Effector CD4-positive, alpha-beta T cell (primary cell): ENCODE data around the gene AQP1.
A peak's percentile ranks its signal among the peaks of the same experiment; 100 is the strongest.

Experiments
- DNase-seq: peaks from one replicate; pipeline ENCODE4 v3.0.0-alpha.2; 2020

The AQP1 gene

DNA sequence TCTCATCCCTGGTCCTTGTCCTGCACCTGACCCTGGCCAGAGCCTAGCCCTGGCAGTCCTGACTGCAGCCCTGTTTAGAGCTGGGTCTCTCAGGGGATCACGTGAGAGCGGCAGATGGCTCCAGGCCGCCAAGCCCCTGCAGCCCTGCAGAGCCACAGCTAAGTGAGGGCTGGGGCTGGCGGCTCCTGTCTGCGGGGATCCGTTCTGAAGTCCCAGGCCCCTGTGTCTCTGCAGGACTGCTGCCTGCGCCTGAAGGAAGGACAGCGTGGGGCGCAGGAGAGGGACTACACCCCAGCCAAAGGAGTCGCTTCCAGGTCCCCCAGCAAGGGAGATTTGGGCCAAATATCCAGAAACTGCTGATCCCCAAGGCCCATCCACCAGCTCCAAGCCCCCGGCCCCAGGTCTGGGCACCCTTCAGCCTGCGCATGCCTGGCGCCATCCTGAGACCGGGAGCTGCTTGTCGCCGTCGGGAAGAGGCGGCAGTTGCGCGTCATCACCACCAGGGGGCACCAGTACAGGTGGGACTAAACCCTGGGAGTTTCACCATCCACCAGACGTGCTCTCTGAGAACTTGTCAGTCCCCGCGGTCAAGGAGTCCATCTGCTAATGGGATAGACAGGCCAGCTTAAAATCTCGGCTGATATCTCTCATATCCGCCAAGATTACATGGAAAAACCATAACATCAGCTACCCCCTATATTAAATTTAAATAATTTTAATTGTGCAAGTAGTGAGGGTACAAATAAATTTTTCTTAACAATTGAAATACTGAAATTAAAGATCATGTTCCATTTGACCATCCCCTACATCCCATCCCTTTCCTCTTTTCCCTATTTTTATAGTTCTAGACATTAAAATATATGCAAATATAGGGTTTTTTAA lies 27.0 kb downstream of the AQP1 start:
- peak; percentile 34 for DNase-seq

DNA sequence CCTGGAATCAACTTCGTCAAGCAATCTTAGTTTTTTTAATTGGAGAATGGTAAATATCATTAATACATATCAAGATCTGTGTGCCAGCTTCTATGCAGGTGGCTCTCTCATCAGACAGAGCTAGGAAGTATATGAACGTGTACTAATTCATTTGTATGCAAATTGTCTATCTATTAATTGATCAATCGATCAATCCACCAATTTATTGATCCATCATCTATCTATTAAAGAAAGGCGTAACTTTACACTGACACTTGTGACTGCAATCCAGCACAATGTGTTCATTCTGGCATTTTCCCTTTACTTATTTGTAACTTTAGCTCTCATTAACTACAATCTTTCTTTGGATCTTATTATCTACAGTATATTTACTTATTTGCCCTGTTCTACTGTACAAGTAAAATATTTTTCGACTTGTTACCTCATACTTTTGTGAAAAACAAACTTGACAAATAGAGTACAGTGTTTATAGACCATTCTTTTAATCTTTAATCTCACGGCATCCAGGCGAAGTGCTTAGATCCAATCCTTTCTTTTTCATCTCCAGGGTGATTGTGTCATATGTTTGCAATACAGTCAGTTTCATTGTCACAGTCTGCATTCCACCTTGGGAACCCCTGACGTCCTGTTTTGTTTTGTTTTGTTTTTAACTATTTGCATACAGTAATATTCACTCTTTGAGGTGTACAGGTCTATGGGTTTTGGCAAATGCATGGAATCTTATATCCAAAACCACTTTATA lies 30.1 kb downstream of the AQP1 start:
- no peak for DNase-seq

DNA sequence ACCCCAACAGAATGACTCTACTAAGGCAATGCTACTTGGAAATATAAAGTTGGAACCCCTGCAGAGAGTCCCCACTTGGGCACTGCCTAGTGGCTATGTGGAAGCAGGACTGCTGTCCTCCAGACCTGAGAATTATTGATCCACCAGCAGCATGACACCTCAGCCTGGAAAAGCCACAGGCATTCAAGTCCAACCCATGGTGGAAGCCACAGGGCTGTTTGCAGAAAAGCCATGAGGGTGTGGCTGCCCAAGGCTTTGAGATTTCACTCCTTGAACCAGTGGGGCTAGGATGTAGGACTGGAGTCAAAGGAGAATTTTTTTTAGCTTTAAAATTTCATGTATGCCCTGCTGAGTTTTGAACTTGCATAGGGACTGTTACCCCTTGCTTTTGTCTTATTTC lies 38.5 kb downstream of the AQP1 start:
- DNase-seq = no peak

DNA sequence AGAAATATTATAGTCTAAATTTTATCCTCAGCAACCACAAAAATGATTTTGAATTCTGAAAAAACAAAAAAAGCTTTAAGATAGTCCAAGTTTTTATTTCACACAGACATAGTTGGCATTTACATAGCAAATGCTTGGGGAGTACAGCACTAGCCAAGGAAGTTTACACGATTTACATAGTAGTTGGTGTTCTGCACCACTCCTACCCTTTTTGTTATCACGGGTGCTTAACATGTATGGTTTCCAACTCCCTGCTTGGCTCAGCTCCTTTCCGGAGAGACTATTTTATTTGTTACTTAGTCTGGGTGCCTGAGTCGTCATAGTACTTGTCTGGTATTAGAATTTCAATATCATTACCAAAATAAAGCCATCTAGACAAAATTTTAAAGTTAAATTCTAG lies 43.3 kb downstream of the AQP1 start:
- no peak for DNase-seq

DNA sequence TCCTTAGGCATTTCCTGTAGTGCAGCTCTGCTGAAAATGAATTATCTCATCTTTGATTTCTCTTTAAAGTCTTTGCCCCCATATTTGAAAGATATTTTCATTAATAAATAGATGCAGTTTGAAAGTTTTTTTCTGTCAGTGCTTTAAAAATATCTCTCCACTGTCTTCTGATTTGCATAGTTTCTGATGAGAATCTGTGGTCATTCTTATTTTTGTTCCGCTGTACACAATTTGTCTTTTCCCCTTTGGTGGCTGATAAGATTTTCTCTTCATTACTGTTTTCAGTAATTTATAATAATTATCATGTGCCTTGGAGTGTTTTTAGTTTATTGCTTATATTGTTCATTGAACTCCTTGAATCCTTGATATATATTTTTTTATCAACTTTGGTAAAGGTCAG lies 45.1 kb downstream of the AQP1 start:
- DNase-seq = no peak

DNA sequence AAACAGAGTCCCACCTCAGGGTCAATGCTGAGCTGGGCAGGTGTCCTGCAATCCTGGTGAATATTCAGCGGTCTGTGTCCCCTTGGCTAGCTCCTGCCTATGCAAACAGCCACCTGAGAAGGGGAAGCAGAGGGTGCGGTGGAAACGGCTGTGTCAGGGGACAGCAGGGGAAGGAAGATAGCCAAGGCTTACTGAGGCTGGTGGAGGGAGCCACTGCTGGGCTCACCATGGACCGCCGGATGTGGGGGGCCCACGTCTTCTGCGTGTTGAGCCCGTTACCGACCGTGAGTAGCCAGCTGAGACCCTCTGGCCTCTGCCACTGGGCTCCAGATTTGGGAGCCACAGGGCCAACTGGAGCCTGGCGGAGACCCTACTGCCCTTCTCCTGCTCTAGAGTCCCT lies 52.2 kb downstream of the AQP1 start, which contains the start of gene GHRHR:
GHRHR (plus strand) TSS at position 112 of the 400 bp plus-strand sequence; CDS start at position 228, 116 bp downstream.
- DNase-seq = no peak

DNA sequence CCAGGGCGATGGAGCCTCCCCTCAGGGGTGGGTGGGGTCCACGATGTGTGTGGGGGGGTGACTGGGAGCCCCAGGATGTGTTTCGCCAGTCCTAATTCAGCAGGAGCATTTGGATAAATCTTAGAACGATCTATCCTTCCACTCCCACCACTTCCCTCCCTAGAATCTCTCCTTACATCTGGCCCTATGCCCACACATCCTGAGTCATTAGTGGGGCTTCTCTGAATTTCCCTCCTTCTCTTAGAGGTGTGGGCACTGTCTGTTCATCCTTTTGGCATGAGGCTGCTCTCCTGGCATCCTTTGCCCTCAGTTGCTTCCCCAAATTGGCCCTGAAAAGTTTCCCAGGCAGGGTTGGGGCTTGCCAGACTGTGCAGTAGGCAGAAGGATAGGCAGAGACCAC lies 53.7 kb downstream of the AQP1 start:
- no peak for DNase-seq

DNA sequence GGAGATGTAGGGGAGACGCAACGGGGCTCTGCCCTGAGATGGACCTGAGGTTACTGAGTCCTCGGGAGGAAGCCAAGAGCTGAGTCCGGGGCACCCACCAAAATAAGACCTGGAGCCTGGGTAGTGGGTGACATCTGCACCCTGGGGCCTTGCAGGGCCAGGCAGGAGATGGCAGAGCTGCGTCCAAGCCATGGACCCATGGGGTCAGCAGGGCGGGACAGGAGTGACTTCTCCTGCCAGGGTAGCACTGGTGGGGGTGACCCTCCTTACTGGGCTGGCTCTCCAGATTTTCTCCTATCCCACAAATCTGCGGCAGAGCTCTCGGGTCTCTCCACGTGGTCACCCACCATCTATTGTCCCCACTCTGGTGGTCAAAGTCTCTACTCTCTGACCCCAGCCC lies 54.2 kb downstream of the AQP1 start:
- no peak for DNase-seq

DNA sequence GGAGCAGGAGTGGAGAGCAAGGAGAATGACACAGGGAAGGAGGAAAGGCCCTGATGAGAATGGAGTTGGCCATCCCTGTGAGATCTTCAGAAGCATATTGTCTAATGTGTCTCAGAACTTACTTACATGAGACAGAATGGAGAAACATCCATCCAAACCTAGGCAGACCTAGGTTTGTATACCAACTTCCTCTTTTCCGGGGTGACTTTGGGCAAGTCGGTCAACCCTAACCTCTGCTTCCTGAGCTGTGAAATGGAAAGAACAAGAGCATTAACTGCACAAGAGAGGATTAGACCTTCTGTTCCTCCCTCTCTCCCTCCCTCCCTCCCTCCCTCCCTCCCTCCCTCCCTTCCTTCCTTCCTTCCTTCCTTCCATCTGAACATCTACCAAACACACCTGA lies 56.6 kb downstream of the AQP1 start:
- DNase-seq = no peak

DNA sequence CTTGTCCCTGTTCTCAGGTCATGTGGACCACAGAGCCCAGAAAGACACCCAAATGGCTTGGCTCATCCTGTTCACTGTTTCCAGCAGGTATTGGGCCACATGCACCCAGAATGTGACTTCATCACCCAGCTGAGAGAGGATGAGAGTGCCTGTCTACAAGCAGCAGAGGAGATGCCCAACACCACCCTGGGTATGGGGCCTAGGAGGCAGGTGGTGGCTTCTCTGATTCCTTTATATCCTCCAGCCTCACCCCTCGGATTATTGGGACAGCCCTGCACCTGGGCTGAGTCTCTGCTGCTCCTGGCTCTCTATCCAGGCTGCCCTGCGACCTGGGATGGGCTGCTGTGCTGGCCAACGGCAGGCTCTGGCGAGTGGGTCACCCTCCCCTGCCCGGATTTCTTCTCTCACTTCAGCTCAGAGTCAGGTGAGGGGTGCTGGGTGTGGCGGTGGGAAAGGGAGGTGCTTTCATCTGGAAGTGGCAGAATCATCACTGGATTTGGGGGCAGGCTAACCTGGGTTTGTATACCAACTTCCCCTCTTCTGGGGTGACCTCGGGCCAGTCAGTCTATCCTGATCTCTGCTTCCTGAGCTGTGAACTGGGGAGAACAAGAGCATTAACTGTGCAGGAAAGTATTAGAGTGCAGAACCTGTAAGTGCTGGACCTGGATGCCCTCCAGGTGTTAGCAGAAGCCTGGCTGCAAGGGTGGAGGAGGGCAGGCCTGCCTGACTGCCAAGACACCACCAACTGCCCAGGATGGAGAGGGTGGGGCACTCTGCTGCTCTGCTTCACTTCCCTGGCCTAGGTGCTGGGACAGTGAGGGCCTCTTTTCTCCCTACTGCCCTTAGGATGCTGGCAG lies 57.3 kb downstream of the AQP1 start:
- DNase-seq = no peak

DNA sequence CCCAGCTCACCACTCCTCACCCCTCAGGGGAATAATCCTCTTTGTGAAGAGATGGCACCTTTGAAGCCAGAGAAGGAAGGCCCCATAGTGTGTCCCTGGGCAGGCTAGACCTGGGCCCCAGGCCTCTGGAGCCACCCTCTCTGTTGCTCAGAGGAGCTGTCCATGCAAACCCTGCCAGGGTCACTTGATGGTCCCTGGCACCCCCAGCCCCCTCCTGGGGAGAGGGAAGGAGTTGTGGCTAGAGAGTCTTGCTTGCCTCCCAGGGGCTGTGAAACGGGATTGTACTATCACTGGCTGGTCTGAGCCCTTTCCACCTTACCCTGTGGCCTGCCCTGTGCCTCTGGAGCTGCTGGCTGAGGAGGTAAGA lies 57.9 kb downstream of the AQP1 start:
- no peak for DNase-seq

DNA sequence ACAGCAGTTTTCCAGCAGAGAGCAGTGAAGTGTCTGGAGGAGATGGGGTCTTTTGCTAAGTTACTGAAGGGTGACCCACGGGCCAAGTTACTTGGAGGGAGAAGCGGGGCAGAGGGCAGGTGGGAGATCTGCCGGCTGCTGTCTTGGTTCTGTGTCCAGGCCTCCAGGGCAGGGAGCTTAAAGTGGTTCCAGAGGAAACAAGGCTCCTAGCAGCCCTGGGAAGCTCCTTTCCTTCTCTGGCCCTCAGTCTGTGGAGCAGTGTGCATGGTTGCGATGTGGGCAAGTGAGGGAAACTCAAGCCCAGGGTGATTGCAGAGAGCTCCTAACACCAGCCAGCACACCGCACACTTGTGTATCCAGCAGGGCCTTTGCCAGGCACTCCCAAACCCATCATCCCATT lies 58.4 kb downstream of the AQP1 start:
- DNase-seq = no peak

DNA sequence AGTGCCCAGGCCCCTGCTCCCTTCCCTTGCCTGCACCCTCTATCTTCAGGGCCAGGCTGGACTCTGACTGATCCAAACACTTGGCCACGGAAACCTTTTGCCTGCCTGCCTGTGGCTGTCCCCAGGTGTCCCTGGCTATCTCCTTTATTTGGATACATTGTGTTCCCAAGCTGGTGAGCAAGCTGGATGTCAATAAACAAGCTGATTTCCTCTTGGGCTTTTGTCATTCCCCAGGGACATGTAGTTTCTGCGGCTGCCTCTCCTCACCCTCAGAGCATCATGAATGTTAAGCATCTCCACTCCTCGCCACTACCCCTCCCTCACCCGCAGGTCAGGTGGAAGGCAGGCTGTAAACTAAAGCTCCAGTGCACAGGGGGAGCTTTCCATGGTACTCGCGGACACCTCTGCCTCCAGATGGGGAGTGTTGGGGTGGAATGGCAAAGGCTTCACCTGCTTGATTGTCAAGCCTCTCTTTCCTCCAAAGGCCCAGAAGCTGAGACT lies 59.0 kb downstream of the AQP1 start:
- DNase-seq = no peak

DNA sequence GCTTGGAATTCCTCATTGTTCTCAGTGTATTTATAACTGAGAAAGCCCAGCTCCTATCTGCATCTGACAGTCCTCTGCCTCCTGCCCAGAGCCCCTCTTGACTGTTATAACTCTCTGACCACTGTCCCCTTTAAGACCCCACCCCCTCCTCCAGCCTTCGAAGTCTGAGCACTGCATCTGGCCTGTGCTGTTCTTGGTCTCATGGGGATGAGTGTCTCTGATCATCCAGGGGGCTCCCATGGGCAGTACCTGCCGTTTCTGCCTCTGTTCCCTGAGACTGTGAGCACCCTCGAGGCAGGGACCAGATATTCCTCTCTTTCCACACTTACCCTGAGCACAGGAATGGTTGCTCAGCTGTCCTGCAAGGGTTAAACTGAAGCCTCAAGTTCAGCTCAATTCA lies 59.8 kb downstream of the AQP1 start:
- DNase-seq = no peak

DNA sequence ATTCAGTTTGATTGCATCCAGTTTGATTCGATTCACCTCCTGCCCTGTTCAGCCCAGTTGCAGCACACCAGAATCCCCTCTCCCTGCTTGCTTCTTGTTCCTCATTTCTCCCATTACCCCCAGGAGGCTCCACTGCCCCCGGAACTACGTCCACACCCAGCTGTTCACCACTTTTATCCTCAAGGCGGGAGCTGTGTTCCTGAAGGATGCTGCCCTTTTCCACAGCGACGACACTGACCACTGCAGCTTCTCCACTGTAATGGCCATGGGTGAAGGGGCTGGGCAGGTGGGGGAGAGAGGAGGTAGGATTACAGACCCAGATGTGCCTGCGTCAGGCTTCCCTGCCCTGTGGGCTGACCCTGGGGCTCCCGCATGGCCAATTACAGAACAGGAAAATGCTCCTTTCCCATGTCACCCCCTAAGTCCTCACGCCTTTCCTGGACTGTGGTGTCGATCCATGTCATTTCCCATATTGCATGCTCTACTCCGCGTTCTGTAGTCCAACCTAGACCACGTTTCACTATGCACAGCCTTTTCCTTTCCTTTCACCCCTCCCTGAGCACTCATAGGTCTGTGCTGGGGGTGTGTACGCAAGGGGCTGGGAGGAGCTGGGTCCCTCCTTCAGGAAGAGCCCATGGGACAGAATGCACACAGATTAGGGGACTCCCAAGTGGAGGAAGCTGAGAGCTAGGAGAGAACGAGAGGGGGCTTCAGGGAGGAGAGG lies 60.3 kb downstream of the AQP1 start:
- DNase-seq = no peak

DNA sequence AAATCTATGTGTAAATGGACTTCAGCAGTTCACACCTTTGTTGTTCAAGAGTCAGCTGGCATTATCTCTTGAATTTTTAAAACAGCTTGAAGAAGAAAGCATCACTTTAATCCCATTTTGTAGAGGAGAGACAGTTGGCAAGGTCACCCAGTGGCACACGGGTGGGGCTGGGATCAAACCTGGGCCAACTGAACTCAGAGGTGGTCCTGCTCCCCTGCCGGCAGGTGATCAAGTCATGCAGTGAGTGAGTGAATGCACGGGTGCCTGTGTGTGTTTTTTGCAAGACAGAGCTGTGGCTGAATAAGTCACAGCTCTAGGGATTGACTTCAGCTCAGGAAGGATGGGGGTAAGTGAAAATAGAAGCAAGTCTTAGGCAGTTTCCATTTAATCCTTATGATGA lies 61.6 kb downstream of the AQP1 start:
- no peak for DNase-seq

DNA sequence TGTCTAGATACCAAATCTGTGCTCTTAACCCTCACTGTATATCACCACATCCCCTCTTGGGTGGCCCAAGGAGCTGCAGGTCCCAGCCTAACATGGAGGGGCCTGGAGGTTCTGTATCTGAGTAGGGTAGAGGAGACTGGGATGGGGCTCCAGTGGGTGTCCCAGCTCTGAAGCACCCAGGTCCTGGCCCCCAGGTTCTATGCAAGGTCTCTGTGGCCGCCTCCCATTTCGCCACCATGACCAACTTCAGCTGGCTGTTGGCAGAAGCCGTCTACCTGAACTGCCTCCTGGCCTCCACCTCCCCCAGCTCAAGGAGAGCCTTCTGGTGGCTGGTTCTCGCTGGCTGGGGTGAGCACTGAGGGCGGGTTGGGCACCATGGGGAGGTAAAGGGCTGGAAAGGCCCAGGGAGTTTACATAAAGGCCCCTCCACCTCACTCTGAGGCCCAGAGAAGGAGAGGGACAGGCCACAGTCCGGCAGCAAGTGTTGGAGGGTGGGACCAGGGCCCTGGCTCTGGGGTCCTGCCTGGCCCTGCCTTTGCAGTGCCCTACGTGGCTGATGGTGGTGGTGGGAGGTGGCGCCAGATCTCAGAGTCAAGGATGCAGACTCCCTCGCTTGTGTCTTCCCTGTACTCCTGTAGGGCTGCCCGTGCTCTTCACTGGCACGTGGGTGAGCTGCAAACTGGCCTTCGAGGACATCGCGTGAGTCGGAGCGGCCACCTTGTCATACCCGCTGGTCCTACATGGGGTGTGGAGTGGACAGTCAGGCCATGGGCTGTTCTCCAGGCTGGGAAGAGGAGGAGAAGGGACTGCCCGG lies 62.3 kb downstream of the AQP1 start:
- DNase-seq = no peak

DNA sequence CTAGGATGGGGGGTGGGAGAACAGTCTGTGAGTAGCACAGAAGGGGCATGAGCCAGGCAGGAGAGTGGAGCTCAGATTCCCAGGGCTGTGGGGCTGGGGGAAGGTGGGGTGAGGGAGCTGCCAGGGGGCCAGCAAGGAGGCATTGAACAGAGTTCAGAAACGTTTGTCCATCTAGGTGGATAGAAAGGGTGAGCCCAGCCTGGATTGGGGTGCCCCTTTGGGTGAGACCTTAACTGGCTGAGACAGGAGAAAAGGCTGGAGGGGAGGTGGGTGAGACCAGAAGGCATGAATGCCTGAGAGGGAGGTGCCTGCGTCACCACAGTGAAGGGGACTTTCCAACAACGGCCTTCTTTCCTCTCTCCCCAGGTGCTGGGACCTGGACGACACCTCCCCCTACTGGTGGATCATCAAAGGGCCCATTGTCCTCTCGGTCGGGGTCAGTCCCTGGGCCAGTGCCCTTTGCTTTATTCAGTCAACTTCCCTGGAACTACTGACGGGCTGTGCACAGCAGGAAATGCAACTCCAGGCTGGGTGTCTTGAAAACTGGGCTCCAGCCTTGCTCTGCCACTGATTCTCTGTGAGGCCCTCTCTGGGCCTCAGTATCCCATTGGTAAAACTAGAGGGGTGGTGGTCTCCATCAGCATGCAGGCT lies 63.1 kb downstream of the AQP1 start:
- DNase-seq = no peak
